Adrenal gland (tissue), 5 donors: Measurements from ENCODE around the gene BSCL2.
"Not testable (repeated sequence)": the region's sequence is repeated elsewhere in the genome, so short reads cannot be mapped to it uniquely, and the experiment has no call there.

Experiments used
- CTCF ChIP-seq, 6 experiments: fragments of 450-650 bp in 4 of 6; fragments of 200-600 bp in 2 of 6; sonication (generic) in 1 of 6; IDR thresholded peaks; 1 replicate in 5 of 6; 2 replicates in 1 of 6; pipeline versions ENCODE4 v1.5.1 to v1.8.0; 2016 to 2021; ENCODE audit warnings: antibody characterized with exemption in 6 of 6, mild to moderate bottlenecking in 2 of 6, moderate library complexity in 1 of 6
- POLR2A ChIP-seq, 2 donors: fragments of 450-650 bp; IDR thresholded peaks; one replicate each; pipeline ENCODE4 v1.6.1; 2017; ENCODE audit warnings: antibody characterized with exemption in 2 of 2, mild to moderate bottlenecking in 2 of 2, moderate library complexity in 1 of 2
- donor health status: DM: no; HTN: no; CAD: no.

GRCh38 chr11:62675415-62675814 is 31.8 kb downstream of the BSCL2 start:
- not testable (repeated sequence) for TF ChIP-seq CTCF, POLR2A (IDR thresholded peaks at IDR 0.05)
